Measurements from ENCODE around the gene GPR146. TPM values are rescaled to one million over a fixed set of nuclear protein-coding genes. Genes with fewer than 3 reads are reported as not detected.

The GPR146 gene
- total RNA-seq, 1 donor: not detected

GRCh38 chr7:1018334-1018695, 26.0 kb upstream of the GPR146 start:
- H3K4me3 ChIP-seq (ENCODE audit: low read depth, low read length): no peak overlapping the region
- DNase-seq (ENCODE audit: low read depth): no peak
- no peak for TF ChIP-seq CTCF (IDR thresholded peaks at IDR 0.05; ENCODE audit: insufficient read depth, low read depth, low read length)

- TF ChIP-seq CTCF (IDR thresholded peaks at IDR 0.05; ENCODE audit: insufficient read depth, low read depth, low read length): no peak
- DNase-seq (ENCODE audit: low read depth): no peak
- H3K4me3 ChIP-seq (ENCODE audit: low read depth, low read length): no peak overlapping the region
These were observed 25.0 kb upstream of the GPR146 start for GRCh38 chr7:1019255-1019785.

GRCh38 chr7:1019789-1020610, 24.3 kb upstream of the GPR146 start:
- DNase-seq (ENCODE audit: low read depth): no peak
- no peak overlapping the region for H3K4me3 ChIP-seq (ENCODE audit: low read depth, low read length)
- TF ChIP-seq CTCF (IDR thresholded peaks at IDR 0.05; ENCODE audit: insufficient read depth, low read depth, low read length): no peak

GRCh38 chr7:1020849-1021251, 23.5 kb upstream of the GPR146 start:
- DNase-seq (ENCODE audit: low read depth): no peak
- H3K4me3 ChIP-seq (ENCODE audit: low read depth, low read length): no peak overlapping the region
- peak; percentile 22 for TF ChIP-seq CTCF (IDR thresholded peaks at IDR 0.05; ENCODE audit: insufficient read depth, low read depth, low read length)

GRCh38 chr7:1021366-1021765, 23.0 kb upstream of the GPR146 start:
- DNase-seq (ENCODE audit: low read depth): no peak
- TF ChIP-seq CTCF (IDR thresholded peaks at IDR 0.05; ENCODE audit: insufficient read depth, low read depth, low read length): no peak
- no peak overlapping the region for H3K4me3 ChIP-seq (ENCODE audit: low read depth, low read length)

GRCh38 chr7:1021931-1022330, 22.4 kb upstream of the GPR146 start:
- H3K4me3 ChIP-seq (ENCODE audit: low read depth, low read length): no peak overlapping the region
- DNase-seq (ENCODE audit: low read depth): no peak
- TF ChIP-seq CTCF (IDR thresholded peaks at IDR 0.05; ENCODE audit: insufficient read depth, low read depth, low read length): no peak

All from fibroblast of villous mesenchyme (primary cell).